GM12801 (cell line): Measurements from ENCODE around the gene FAM114A2.

Source experiments
- TF ChIP-seq, protein P1 (sequence below): IDR thresholded peaks from one replicate; pipeline ENCODE4 v1.5.1; 2011; ENCODE audit warnings: control low read depth; ENCODE audit not compliant: insufficient read length; ENCODE audit errors: extremely low read depth

Gene FAM114A2

DNA sequence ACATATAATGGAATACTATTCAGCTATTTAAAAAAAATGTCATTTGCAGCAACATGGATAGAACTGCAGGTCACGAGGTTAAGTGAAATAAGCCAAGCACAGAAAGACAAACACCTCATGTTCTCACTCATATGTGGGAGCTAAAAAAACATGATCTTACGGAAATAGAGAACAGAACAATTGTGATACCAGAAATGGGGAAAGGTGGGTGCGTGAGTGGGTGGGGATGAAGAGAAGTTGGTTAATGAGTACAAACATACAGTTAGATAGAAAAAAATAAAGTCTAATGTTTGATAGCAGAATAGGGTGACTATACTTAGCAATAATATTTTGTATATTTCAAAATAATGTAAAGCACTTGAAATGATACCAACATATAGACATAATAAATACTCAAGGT, 38.7 kb downstream of the FAM114A2 start:
- TF ChIP-seq, protein P1, sequence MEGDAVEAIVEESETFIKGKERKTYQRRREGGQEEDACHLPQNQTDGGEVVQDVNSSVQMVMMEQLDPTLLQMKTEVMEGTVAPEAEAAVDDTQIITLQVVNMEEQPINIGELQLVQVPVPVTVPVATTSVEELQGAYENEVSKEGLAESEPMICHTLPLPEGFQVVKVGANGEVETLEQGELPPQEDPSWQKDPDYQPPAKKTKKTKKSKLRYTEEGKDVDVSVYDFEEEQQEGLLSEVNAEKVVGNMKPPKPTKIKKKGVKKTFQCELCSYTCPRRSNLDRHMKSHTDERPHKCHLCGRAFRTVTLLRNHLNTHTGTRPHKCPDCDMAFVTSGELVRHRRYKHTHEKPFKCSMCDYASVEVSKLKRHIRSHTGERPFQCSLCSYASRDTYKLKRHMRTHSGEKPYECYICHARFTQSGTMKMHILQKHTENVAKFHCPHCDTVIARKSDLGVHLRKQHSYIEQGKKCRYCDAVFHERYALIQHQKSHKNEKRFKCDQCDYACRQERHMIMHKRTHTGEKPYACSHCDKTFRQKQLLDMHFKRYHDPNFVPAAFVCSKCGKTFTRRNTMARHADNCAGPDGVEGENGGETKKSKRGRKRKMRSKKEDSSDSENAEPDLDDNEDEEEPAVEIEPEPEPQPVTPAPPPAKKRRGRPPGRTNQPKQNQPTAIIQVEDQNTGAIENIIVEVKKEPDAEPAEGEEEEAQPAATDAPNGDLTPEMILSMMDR: no peak

DNA sequence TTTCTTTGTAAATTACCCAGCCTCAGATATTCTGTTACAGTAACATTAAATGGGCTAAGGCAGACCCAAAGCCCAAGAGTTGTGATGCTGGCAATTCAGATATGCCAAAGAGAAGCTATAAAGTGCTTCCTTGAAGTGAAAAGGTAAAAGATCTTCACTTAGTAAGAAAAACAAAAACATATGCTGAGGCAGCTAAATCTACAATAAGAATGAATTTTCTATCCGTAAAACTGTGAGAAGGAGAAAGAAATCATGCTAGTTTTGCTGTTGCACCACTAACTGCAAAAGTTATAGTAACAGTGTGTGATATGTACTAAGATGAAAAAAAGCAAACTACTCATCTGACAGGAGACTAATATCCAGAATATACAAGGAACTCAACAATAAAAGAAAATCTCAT, 39.9 kb downstream of the FAM114A2 start:
- TF ChIP-seq, protein P1: no peak

DNA sequence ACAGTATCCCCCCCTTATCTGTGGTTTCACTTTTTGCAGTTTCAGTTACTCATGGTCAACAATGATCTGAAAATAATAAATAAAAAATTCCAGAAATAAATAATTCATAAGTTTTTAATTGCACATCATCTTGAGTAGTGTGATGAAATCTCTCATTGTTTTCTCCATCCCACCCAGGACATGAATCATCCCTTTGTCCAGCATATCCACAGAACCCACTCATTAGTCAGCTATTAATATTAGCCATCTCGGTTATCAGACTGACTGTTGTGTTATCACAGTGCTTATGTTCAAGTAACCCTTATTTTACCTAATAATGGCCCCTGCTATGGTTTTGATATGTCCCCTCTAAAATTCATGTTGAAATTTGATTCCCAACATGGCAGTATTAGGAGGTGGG, 40.7 kb downstream of the FAM114A2 start:
- TF ChIP-seq, protein P1: no peak

DNA sequence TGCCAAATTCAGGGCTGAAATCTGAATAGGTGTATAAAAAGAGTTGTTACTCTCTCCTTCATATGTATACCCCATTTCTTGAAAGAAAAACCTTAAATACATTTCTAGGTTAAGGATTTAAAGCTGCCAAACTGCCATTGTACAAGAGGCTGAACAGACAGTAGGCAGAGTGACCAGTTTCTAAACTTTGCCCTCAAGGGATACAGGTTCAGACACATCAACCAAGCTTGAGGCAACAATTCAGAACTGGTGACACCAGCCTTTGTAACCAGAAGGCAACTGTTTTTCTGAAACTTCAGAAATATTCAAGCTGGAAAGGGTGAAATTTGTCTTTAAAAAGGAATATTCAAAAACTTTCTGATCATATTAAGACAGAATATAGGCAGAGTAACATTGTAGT, 47.5 kb downstream of the FAM114A2 start:
- TF ChIP-seq, protein P1: no peak

DNA sequence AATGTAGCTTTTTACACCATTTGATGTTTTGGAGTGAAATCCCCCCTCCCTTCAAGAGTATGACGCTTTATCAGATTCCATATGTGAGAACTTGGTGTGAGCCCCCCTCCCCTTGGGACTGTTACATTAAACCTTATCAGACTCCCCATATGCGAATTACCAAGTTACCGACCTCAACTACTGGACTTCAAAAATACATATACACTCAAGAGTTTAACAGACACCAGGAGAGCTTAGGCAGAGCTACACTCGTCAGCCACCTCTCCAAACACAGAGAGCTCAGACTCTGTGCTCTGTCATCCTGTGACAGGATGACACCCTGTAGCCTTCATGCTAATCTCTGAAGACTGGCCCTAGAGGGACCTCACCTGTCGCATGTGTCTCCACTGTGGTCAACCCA, 50.2 kb downstream of the FAM114A2 start:
- TF ChIP-seq, protein P1: no peak

DNA sequence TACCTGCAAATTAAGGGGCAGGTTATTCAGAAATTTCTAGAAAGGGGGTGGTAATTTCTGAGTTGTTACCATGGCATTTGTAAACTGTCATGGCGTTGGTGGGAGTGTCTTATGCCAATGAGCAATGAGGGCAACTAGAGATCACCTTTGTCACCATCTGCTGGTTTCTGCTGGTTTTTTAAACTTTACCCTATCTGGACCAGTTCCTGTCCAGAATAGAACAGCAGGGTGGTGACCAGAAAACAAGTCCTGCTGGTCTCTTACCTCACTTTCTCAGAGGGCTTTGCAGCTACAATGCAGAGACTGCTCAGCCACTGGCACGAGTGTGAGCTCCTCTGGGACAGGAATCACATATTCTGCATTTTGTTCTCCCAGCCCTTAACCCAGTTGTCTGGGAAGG, 51.4 kb downstream of the FAM114A2 start:
- TF ChIP-seq, protein P1: no peak

DNA sequence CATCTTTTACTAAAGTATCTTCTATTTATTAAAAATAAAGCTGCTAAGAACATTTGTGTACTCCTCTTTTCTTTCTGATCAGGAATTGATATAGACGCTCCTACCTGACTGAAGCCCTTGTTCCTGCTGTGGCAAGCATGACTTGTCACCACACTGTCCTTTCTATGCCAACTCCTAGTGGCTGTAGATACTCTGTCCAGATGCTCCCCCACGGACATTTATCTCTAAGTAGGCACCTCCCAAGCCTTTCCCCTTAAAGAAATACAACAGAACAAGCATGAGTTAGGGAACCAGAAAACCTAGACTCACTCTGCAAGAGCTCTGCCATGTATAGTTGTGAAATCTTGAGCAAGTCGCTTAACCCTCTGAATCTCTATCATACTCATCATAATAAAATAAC, 53.2 kb downstream of the FAM114A2 start:
- TF ChIP-seq, protein P1: no peak

DNA sequence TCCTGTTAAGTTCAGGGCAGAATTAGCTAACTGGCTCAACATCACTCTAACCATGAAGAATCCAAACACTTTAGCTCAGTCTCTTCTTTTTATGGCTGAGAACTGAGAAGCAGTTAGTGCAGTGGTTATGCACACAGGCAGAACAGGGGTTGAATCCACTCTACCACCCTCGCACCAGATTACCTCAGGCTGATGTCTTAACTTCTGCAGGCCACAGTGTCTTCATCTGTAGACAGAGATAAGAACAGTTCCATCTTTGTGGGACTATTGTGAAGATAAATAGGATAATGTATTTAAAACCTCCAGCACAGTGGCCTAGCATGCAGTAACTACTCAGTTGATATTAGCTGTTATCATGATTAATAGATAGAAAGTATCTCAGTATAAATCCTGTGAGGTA, 54.8 kb downstream of the FAM114A2 start:
- TF ChIP-seq, protein P1: no peak
